Measurements from ENCODE around the gene AGK.

- TF ChIP-seq CTCF (conservative IDR thresholded peaks at IDR 0.05; ENCODE audit: low read depth in 2 of 2), result no peak
- no peak for TF ChIP-seq CREB1 (CRISPR knock-in tag; IDR thresholded peaks at IDR 0.05; ENCODE audit: low read depth)
- TF ChIP-seq REST (IDR thresholded peaks at IDR 0.05; ENCODE audit: unreplicated experiment), result no peak
- no peak for TF ChIP-seq POLR2AphosphoS5 (IDR thresholded peaks at IDR 0.05; ENCODE audit: low read depth)
- no peak for TF ChIP-seq EZH2phosphoT487 (IDR thresholded peaks at IDR 0.05; ENCODE audit: unreplicated experiment)
- no peak for TF ChIP-seq EZH2 (IDR thresholded peaks at IDR 0.05; ENCODE audit: low read depth, unreplicated experiment)
- no peak for TF ChIP-seq ETS1 (IDR thresholded peaks at IDR 0.05)
- TF ChIP-seq ZNF462 (CRISPR knock-in tag; IDR thresholded peaks at IDR 0.05), result no peak
- no peak for TF ChIP-seq JUNB (IDR thresholded peaks at IDR 0.05; ENCODE audit: unreplicated experiment)
- TF ChIP-seq STAT1 (IDR thresholded peaks at IDR 0.05; ENCODE audit: unreplicated experiment), result no peak
- no peak for TF ChIP-seq ZNF331 (CRISPR knock-in tag; IDR thresholded peaks at IDR 0.05; ENCODE audit: low read depth)
These were observed 135.5 kb downstream of the AGK start for GRCh38 chr7:141686670-141687069.
